Ramos (cell line): ENCODE measurements around the gene ANO2.

Experiments
- in situ Hi-C: fragments of 300-500 bp; cut with MboI; formaldehyde crosslinking; loops from one replicate; pipeline ENCODE4 v1.14.3; 2022; ENCODE audit warnings: low sequenced_read_pairs; ENCODE audit not compliant: unreplicated experiment

ANO2 gene

GRCh38 chr12:5921966-5922899 lies 22.8 kb downstream of the ANO2 start:
- in situ Hi-C loops = no loop called here

- in situ Hi-C loops = no loop called here
These were observed 23.8 kb downstream of the ANO2 start for GRCh38 chr12:5921027-5921909.

DNA sequence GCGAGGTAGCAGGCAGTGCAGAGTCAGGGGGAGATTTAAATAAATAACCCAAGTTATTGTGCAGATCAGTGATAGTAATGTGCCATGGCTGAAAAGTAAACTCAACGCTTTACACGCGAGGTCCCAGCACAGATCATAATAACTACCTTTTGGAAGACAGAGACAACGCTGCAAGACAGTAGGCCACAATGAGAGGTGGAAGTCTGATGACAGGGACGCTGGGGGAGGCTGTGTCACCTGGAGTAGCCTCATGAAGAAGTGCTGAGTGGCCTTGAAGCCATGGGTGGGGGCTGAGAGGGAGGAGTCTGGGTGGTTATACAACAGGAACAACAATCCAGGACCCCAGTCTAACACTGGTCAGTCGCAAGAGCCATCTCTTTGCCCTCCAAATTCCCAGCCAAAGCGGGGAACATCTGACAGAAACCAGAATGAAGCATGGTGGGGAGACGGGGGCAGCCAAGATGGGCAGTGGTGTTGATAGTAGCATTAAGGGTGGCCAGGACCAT lies 28.2 kb downstream of the ANO2 start:
- in situ Hi-C loops = no loop called here

- in situ Hi-C loops = no loop called here
These were observed 29.5 kb downstream of the ANO2 start for GRCh38 chr12:5915511-5915910.

GRCh38 chr12:5914387-5915149 lies 30.5 kb downstream of the ANO2 start:
- in situ Hi-C loops = no loop called here

DNA sequence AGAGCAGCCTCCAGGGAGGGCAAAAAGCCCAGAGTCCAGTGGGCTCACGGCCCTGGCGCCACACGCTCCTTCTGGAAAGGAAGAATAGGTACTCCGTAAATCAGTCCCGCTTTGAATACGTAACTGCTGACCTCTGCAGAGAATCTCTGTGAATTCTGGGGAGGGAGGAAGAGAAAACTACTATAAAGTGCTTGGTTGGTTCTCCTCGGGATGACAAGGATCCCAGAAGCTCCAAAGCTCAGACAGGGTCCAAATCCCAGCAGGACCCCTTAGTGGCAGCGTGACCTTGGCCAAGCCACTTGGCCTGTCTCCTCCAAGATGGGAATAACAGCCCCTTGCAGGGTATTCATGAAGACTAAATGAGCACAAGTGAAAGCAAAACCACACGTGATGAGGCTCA lies 31.7 kb downstream of the ANO2 start:
- in situ Hi-C loops = no loop called here

DNA sequence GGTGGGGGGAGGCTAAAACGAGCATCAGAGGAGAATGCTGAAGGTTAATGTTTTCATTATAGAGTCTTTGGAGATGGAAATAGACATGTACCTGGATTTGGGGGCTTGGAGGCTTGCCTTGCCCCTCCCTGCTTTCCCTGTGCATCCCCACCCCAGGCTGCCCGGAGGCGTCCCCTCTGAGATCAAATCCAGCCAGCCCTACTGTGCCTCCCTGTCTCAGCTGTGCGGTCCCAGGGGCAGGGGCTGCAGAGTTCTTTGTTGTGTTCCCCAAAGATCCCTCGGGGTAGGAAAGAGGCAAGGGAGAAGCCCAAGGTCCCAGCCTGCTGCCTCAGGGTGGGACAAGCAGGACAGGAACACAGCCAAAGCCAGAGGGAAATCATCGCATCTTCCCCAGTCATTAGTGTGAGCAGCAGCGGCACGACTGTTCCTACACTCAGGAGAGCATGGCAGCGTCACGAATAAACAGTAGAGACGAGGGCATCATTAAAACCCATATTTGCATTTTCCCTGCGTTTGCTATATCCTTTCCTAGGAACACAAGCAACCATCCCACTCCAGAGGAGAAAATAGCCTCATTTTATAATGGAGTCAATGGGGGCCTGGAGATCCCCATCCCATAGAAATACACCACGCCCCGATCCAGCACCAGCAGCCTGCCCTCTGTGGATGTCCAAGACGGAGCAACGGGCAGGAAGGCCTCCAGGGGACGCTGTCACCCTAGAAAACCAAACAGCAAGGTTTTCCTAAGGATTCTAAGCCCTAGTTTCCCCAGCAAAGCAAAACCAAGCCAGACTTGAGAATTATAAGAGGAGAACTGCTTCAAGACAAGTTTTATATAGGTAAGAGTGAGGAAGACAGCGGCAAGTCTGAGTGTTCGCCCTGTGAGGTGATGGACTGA lies 32.4 kb downstream of the ANO2 start:
- in situ Hi-C loops = no loop called here

DNA sequence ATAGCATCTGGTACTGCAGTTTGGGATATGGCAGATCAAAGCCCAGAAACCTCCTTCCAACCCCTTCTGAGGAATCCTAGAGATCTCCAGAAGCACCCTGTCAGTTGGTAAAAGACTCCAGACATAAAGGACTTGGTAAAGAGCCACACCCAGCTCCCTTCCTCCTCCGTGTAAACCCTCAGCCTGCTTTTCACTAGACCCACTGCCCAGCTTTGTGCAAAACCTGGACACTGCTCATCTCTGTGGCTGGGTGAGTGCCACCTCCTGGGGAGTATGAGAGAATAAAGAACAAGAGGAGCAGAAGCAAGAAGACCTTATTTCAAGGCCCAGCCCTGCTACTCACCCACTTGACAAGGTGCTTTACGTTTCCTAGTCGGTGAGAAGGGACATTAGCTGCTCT lies 33.0 kb downstream of the ANO2 start:
- in situ Hi-C loops = no loop called here

DNA sequence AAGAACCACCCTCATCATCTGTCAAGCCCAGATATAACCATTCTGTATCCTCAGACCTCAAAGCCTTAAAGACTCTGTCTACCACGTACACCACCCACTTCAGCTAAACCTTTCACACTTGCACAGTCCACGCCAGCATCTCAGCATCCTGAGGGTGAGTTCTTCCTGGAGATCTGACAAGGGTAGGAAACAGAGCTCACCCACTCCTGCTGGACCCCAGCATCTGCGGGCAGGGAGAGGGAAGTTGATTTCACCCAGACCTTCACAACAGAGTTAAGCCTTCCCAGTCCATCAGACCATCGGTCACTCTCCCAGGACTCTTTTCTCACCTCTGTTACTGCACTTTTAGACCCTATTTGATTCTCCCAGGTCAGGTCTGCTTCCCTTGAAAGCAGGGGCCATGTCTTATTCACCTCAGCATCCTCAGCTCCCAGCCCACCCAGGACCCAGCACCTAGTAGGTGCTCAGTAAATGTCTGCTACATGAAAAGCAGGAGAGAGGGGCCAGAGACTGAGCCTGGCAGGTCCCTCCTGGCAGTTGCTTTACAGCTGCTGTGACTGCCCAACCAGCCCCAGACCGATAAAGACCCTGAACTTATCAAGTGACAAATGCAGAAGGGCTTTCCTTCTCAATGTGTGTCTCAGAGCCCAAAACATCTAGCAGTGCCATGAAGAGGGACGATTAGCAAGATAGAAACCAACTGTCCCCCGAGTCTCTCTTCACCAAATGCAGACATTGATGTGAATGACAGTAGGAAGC lies 34.1 kb downstream of the ANO2 start:
- in situ Hi-C loops = no loop called here

DNA sequence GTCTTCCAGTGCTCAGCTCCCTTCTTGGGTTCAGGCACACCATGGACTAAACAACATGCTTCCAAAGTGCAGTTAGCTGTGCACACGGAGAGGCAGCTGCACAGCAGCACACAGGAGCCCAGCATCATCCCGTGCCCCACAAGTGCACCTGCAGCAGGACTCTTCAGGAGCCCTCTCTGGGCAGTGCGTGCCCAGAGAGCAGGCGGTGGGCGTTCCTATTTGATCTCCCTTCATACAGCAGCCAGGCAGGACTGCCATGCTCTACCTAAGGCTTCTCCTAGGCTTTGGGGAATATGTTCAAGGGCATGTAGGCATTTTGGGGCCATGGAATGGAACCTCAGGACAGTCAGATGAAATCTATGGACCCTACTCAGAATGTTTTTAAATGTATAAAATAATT lies 35.5 kb downstream of the ANO2 start:
- in situ Hi-C loops = no loop called here

GRCh38 chr12:5908251-5908650 lies 36.8 kb downstream of the ANO2 start:
- in situ Hi-C loops = no loop called here

- in situ Hi-C loops = no loop called here
These were observed 37.3 kb downstream of the ANO2 start for GRCh38 chr12:5907807-5908206.

DNA sequence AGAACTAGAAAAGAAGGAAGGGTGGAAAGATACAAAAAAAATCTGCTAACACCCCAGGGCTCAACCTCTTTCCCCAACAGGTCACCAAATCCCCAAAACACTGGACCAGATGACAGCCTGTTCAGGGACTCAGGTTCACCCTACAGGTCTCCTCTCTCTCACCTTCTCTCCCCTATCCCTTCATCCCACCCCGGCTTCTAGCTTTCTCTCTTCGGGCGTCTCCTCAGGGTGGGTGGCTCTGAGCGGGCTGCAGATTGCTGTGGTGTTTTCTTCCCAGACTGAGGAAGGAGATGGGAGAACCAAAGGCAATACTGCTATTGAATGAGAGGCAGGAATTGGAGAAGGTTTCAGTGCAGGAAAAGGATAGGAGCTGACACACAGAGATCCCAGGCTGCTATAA lies 39.3 kb downstream of the ANO2 start:
- in situ Hi-C loops = no loop called here

GRCh38 chr12:5904969-5905368 lies 40.1 kb downstream of the ANO2 start:
- in situ Hi-C loops = no loop called here

GRCh38 chr12:5904441-5904840 lies 40.6 kb downstream of the ANO2 start:
- in situ Hi-C loops = no loop called here

- in situ Hi-C loops = no loop called here
These were observed 42.3 kb downstream of the ANO2 start for GRCh38 chr12:5902736-5903135.

- in situ Hi-C loops = no loop called here
These were observed 43.6 kb downstream of the ANO2 start for GRCh38 chr12:5901416-5901815.

DNA sequence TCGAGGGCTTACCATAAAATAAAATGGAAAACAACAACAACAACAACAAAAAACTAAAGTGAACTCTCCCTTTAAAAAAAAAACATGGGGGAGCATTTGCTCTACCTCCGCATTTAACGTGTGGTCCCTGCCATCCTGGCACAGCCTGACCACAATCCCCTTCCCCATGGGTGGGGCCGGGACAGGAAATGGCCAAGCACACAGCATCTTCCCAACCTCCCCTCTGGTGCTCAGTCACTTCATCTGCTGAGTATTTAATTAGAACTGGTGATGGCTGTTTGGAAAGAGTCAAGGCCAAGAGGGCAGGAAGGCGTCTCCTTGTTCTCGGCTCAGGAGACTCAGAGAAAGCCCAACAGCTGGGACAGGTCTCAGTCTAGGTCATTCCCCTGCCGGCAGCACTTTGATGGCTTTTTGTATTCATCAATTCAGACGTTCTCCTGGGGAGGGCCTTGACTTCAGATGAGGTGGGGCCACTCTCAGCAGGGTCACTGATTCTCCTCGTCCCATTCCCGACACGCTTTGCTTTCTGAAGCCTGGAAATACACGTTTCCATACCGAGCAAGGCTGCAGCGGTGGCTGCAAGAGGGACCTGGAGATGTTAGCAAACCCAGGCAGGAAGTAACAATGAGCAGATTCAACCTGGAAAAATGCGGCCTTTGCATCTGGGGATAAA lies 44.4 kb downstream of the ANO2 start:
- in situ Hi-C loops = no loop called here
